GM13977 (cell line): ENCODE data around the gene CACNA2D3.

ENCODE experiments used
- DNase-seq: peaks from one replicate; pipeline ENCODE4 v3.0.0; 2012; ENCODE audit warnings: low spot score
- CTCF ChIP-seq: IDR thresholded peaks from 2 replicates; pipeline ENCODE4 v1.5.1; 2012; ENCODE audit warnings: mild to moderate bottlenecking, control low read depth; ENCODE audit not compliant: insufficient read depth; ENCODE audit errors: extremely low read depth, missing control alignments
- in situ Hi-C: fragments of 300-500 bp; cut with MboI; formaldehyde crosslinking; loops from one replicate; pipeline ENCODE4 v1.12.0; 2022; ENCODE audit warnings: low sequenced_read_pairs, low pct_unique_long_range_greater_than_20kb, mixed read lengths, inconsistent platforms; ENCODE audit not compliant: unreplicated experiment

Gene CACNA2D3

GRCh38 chr3:54988838-54989630 lies 866.7 kb downstream of the CACNA2D3 start:
- no peak for TF ChIP-seq CTCF
- in situ Hi-C loops, result no loop called here
- DNase-seq, result no peak

GRCh38 chr3:54994111-54994513 lies 871.8 kb downstream of the CACNA2D3 start:
- in situ Hi-C loops, result no loop called here
- TF ChIP-seq CTCF, result no peak
- DNase-seq, result no peak

- no peak for TF ChIP-seq CTCF
- DNase-seq, result no peak
Measured at GRCh38 chr3:54999159-54999558, 876.8 kb downstream of the CACNA2D3 start.

GRCh38 chr3:54999811-55000210 lies 877.5 kb downstream of the CACNA2D3 start:
- DNase-seq, result no peak
- no peak for TF ChIP-seq CTCF
- in situ Hi-C loops, result no loop called here

More at GRCh38 chr3:54999159-54999558, 876.8 kb downstream of the CACNA2D3 start:
- in situ Hi-C loops, result no loop called here

GRCh38 chr3:55000546-55000945 lies 878.2 kb downstream of the CACNA2D3 start:
- in situ Hi-C loops, result no loop called here
- no peak for DNase-seq
- no peak for TF ChIP-seq CTCF

GRCh38 chr3:55000953-55001352 lies 878.6 kb downstream of the CACNA2D3 start:
- DNase-seq, result no peak
- TF ChIP-seq CTCF, result no peak
- in situ Hi-C loops, result no loop called here
